ENCODE data around the gene PTH1R.

The PTH1R gene

GRCh38 chr3:46930945-46931403, 53.5 kb downstream of the PTH1R start:
- no peak for DNase-seq (ENCODE audit: low read depth)

DNA sequence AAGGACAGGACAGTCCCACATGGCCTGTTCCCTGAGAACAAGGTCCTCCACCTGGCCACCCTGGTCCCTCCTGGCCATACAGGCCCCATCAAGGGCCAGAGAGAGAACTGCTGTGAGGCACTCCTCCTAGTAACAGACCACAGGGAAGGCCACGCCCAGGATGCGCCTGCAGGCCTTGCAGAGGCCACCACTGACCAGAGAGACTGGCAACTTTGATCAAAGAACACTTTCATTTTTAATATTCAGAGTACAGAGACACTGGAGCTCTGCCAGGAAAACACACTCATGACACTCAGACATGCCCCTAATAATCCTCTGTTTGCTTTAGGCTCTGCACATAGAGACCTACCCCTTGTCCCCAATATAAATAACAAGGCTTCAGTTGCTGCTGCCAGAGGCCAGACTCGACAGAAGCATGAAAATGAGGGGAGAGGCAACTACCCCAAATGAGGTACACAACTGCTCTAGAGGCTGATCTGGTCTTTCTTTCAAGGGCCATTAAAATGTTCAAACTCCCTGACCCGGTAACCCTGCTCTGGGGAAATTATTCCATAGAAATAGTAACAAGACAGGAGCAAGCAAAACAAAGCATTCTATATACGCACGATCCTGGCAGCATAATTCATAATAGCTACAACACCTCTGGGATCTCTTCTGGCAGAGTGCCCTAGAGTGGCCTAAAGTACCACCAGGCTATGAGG, 54.3 kb downstream of the PTH1R start:
- no peak for DNase-seq (ENCODE audit: low read depth)

- no peak for DNase-seq (ENCODE audit: low read depth)
These were observed 55.1 kb downstream of the PTH1R start for GRCh38 chr3:46932455-46933225.

- DNase-seq (ENCODE audit: low read depth) = no peak
These were observed 55.7 kb downstream of the PTH1R start for GRCh38 chr3:46933261-46933660.

DNA sequence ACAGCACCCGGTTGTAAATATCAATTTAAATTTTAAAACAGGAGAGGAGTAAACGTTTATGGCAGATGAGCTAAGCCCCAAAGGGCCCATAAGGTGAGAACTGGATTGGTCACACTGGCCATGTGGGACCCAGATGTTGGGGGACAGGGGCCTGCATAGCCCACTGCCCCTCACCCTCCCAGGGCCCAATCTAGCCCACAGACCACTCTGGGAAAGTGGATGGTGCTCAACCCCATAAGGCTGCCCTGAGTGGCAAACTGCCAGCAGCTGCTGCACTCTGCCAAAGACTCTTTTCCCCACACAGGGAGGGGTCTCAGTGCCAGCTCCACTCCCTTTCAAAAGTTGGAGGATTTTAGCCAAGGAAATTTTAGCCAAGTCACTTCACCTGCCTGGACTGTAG, 56.6 kb downstream of the PTH1R start:
- DNase-seq (ENCODE audit: low read depth) = no peak

DNA sequence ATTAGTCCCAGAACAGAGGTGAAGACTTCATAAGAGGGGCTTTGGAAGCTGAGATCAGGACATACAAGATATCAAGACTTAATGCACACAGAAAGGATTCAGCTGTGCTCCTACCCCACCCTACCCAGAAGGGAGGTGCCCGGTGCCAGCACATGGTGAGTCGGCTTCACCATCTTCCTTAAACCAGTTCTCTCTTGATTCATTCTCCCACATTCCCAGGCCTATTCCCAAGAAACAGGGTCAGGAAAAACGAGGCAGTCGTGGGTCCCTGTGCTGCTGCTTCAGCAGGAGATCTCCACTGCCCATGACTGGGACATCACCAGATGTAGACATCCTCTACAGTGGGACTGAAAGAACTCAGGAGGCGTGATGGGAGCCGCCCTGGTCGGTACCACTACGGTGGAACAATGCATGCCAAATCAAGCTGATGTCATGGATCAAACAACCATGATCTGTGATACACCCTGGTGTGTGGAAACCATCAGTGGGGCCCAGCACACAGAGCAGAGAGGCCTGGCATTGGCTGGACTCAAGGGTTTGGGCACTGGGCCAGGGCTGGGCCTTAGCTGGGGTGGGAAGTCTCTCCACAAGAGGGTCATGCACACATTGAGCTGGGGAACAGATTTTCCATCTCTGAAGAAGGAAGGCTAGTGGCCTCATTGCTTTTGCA, 57.1 kb downstream of the PTH1R start:
- DNase-seq (ENCODE audit: low read depth) = no peak

- no peak for DNase-seq (ENCODE audit: low read depth)
These were observed 57.8 kb downstream of the PTH1R start for GRCh38 chr3:46935168-46935858.

DNA sequence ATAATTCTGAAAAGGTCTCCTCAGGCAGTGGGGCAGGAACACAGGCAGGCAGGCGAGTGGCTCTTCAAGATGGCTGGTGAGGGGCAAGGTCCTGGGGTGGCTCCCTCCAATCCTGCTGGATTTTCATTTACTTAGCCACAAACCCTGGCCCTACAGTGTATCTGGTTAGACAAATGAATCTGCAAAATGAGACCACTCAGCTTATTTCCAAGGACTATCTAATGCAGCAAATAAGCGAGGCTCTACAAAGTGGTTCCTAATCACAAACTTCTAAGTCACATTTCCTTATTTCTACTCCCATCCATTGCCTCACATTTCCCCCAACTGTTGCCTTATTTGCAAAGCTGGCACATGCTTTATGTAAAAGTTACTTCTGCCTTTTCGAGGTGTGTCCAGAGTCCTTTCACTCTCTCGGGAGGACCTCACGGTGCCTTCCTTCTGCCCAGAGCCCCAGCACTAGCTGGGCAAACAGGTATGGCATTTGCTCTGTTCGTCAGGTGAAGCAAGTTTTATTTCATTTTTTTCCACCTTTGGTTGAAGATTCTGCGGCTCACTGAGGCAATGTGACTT, 58.6 kb downstream of the PTH1R start:
- no peak for DNase-seq (ENCODE audit: low read depth)

GRCh38 chr3:46936733-46937250, 59.3 kb downstream of the PTH1R start:
- no peak for DNase-seq (ENCODE audit: low read depth)

DNA sequence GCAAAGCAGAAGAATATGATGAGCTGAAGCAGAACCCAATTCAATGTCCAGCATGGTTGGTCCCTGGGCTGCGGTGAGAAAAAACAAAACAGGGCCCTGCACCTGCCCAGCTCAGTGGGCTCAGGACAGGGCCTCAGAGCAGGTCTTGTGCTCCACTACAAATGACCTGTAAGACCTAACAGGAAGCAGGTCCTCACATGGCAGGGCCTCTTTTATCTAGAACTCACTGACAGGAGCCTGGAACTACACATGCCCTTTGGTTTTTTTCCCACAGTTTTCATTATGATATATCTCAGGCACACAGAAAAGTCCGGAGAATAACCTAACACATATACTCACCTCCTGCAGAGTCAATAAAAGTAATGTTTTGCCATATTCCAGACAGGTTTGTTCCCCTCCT, 60.6 kb downstream of the PTH1R start:
- no peak for DNase-seq (ENCODE audit: low read depth)

- no peak for DNase-seq (ENCODE audit: low read depth)
These were observed 62.3 kb downstream of the PTH1R start for GRCh38 chr3:46939578-46940445.

- no peak for DNase-seq (ENCODE audit: low read depth)
These were observed 64.6 kb downstream of the PTH1R start for GRCh38 chr3:46942076-46942475.

DNA sequence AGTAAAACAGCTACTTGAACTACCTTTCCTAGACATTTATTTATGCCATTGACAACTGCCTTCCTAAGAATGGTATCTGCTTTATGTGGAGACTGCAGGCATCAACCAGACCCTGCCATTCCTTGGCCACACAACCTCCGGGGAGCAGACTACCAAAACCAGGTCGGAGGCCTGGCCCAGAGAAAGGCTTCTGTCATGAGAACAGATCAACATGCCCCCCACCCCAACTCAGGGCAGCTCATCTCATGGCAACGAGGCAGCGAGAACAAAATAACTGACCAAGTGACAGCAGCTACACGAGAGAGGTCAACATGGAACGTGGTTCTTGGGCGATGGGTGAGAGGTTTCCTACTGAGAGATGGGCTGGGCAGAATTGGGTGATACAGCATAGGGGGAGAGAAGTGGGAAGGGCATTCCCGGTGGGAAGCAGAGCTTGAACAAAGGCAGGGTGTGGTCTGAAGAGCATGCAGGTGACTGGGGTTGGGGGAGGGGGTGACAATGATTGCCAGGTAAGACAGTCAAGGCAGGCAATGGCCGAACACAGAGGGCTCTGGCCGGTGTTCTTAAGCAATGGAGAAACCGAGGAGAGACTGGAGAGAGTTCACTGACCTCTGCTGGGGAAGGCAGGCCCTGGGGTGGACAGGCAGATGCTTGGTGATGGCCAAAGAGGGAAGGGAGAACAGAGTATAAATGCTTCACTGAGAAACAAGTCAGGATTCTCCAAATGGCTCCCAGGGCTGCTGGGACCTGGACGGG, 65.1 kb downstream of the PTH1R start:
- DNase-seq (ENCODE audit: low read depth) = no peak

GRCh38 chr3:46943237-46944187, 66.0 kb downstream of the PTH1R start:
- DNase-seq (ENCODE audit: low read depth) = no peak

GRCh38 chr3:46944191-46944590, 66.7 kb downstream of the PTH1R start:
- DNase-seq (ENCODE audit: low read depth) = no peak

DNA sequence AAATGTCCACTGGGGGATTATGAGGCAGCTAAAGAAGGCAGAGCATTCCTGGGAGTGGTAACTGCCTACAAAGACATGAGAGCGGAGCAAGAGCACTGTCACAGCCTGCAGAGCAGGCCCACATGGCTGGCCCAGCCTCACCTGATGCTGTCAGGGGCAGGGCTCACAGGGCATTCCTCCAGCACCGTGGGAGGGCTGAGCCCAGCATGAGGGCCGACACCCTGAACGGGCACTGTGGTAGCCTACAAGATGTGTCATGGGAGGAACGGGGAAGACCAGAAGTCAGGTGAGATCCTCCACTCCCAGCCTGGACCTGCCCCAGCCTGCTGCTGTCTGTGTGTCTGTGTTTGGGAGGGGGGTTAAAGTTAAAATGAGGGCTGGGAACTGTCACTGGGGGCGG, 68.9 kb downstream of the PTH1R start:
- no peak for DNase-seq (ENCODE audit: low read depth)

GRCh38 chr3:46946856-46947545, 69.5 kb downstream of the PTH1R start:
- DNase-seq (ENCODE audit: low read depth) = peak; percentile 73

- DNase-seq (ENCODE audit: low read depth) = no peak
These were observed 70.0 kb downstream of the PTH1R start for GRCh38 chr3:46947546-46947901.

All from activated T-helper 1 cell treated with Interleukin-2 at 50 U/mL for 16 hours (primary cell).